Measurements from ENCODE around the gene CFAP251.
"Not testable (repeated sequence)": the region's sequence is repeated elsewhere in the genome, so short reads cannot be mapped to it uniquely, and the experiment has no call there.

CFAP251 gene

DNA sequence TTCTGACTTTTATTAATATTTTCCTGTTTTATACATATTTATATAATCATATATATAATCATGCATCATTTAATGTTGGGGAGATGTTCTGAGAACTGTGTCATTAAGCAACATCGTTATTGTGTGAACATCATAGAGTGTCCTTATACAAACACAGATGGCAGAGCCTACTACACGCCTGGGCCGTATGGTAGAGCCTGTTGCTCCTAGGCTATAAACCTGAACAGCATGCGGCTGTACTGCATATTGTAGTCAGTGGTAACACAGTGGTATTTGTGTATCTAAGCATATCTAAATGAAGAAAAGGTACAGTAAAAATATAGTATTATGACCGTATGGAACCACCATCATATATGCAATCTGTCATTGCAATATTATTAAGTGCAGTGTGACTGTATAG is 58.6 kb downstream of the CFAP251 start:
- DNase-seq = no peak

DNA sequence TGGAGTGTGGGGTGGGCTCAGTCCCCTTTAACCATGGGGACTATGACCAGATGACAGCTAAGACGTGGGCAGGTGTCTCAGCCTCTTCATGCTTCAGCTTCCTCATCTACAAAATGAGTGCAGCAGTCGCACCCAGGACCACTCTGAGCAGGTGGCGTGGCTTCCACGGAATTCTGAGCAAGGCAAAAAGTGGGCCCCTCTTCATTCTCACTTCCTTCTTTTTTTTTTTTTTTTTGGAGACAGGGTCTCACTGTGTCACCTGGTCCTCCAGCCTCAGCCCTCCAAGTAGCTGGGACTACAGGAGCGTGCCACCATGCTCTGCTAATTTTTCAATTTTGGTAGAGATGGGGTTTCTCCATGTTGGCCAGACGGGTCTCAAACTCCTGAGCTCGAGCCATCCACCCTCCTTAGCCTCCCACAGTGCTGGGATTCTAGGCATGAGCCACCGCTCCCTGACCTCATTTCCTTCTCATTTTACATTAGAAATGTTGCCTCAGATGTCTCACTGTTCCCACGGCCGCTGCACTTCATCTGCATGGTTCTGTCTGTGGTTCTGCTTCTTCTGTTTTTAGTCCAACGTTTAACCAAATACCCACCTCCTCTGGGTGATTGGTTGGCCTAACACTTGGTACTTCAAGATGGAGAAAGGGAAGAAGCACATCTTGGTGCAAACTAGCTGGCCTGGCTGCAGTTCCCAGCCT is 61.9 kb downstream of the CFAP251 start:
- DNase-seq = no peak

- DNase-seq = no peak
Observed at GRCh38 chr12:121980892-121981272, 62.5 kb downstream of the CFAP251 start.

GRCh38 chr12:121981456-121981855 is 63.1 kb downstream of the CFAP251 start:
- no peak for DNase-seq

DNA sequence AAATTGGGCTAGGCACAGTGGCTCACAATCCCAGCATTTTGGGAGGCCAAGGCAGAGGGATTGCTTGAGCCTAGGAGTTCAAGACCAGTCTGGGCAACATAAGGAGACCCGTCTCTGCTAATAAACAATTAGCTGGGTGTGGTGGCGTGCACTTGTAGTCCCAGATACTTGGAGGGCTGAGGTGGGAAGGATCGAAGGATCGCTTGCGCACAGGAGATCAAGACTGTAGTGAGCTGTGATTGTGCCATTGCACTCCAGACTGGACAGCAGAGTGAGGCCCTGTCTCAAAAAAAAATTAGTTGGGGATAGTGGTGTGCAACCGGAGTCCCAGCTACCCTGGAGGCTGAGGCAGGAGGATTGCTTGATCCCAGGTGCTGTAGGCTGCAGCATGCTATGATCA is 64.6 kb downstream of the CFAP251 start:
- DNase-seq = no peak

DNA sequence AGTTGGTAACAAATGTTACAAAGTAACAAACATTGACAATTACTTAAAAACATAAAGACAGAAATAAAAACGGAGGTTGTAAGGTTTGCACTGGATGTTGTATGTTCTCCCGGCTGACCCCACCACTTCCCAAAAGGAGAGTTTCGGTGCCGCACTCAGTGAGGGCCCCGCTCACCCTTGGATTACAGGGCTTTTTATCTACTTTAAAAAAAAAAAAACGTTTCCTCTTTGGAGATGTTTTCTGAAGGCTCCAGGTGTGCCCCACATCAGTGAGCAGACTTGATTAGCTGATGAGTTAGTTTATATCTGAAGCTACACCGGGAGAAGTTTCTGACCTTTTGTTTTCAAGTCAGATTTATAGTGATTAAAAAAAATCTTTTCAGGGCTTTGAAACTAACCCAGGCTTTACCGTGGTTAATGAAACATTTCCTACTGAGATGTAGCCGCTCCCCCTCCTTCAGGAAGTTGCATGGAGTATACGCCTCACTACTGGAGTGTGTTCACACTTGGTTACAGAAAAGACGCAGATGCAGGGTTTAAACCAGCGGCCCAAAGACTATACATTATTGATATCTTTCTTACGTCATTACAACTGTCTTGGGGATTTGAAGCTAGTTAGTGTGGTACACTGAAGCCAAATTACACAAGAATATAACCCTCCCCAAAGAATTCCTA is 65.3 kb downstream of the CFAP251 start:
- no peak for DNase-seq

DNA sequence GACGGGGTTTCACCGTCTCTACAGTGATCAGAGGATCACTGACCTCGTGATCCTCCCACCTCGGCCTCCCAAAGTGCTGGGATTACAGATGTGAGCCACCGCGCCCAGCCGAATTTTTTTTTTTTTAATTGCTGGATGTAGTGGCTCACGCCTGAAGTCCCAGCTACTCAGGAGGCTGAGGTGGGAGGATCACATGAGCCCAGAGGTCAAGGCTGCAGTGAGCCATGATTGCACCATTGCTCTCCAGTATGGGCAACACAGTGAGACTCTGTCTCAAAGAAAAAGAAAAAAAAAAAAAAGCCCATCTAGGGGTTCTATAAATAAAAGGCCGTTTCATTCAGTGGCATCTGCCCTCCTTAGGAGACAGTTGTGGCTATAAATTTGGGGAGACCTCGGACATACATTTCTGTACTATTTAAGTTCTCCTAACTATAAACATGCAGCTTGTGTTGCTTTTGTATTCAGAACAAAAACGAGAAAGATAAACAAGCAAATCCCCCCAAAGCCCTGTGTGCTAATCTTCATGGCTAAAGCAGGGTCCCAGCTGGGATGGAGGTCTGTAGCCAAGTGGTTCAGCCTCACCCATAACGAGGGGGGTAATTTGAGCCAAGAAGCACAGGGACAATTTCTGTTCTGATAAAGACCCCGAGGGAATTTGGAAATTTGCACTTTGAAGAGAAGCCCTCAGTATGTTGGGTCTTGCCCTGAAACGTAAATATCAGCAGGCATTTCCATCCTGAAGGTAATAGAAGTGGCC is 68.3 kb downstream of the CFAP251 start:
- no peak for DNase-seq

- not testable (repeated sequence) for DNase-seq
Observed at GRCh38 chr12:121988519-121988918, 70.1 kb downstream of the CFAP251 start.

DNA sequence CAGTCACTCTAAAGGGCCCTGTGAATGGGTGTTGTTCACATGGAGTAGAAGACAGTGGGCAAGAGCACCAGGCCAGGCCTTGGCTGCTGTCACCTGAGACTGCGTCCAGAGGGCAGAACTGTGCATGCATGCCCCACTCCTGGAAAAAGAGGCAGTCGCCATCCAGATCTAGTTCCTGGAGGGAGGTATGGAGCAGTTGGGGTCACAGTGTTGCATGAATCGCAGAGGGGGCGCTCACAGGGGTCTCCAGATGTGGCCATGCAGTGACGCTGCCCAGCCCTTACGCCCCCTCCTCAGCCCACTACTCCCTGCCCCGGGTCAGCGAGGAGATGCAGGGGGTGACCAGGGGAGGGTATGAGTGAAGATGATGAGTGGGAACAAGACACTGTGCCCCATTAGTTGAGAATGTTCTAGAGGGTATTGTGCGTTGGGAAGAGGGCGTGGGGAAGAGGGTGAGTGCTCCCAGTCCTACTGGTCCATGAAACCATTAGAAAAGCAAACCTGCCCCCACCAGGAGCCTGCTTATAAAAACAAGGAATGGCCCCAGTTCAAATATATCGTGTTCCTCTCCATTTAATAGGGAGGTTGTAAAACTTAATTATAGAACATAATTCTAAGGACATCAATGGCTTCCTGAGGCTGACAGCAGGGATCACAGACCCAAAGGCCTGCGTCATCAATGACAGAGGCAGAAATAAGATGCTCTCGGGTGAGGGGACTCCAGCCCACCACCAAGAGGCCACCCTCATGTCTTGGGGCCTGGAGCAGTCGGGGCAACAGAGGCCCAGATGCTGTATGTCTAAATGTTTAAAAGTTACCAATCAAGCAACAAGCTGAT is 71.1 kb downstream of the CFAP251 start:
- DNase-seq = no peak

DNA sequence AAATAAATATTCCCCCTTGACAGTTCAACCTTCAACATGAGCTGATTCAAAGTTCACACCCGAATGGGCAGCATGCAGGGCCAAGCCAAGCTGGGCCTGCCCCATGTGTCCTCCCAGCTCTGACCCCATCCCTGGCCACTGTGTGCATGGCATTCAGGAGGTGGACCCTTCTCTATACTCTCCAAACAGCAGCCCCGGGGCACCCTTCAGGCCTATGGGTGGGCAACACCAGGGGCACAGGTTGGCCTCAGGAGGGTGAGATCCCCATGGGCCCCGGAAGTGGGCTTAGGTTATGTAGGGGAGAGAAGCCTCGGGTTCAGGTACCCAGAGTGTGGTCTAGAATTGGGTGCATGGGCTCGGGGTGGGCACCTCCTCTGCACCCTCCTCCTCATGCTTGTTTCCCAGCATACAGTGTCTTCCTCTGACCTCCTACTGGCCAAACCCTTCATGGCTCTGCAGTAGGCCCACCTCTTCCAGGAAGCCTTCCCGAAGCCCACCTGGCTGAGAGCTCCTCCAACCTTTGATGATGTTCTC is 71.8 kb downstream of the CFAP251 start:
- DNase-seq = no peak

GRCh38 chr12:121990692-121991603 is 72.6 kb downstream of the CFAP251 start:
- no peak for DNase-seq

DNA sequence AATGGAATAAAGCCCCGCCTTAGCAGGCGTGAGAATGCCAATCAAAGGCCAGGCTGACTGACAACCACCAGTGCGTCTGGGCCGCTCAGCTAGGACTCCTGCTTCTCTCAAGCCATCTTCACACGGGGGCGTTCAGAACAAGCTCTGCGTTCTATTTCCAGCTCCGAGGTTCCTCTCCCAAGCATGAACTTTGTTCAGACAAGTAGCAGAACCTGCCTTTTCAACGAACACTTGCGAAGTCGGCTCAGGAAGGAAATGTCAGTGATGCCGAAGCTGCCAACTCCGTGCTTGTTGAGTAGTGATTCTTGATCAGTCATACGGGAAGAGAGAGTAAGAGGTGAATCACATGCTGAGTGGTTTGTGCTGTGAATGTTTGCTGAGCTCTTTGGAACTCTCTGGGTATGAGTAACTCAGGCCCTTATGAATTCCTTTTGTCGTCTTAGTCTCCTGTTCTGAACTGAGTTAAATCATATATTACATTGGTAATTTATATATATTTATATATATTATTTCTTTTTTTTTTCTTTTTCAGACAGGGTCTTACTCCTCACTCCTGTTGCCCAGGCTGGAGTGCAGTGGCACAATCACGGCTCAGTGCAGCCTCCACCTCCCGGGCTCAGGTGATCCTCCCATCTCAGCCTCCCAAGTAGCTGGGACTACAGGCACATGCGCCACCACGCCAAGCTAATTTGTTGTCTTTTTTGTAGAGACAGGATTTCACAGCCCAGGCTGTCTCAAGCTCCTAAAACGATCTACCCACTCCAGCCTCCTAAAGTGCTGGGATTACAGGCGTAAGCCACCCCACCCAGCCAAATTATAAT is 73.9 kb downstream of the CFAP251 start:
- peak; percentile 62 for DNase-seq

DNA sequence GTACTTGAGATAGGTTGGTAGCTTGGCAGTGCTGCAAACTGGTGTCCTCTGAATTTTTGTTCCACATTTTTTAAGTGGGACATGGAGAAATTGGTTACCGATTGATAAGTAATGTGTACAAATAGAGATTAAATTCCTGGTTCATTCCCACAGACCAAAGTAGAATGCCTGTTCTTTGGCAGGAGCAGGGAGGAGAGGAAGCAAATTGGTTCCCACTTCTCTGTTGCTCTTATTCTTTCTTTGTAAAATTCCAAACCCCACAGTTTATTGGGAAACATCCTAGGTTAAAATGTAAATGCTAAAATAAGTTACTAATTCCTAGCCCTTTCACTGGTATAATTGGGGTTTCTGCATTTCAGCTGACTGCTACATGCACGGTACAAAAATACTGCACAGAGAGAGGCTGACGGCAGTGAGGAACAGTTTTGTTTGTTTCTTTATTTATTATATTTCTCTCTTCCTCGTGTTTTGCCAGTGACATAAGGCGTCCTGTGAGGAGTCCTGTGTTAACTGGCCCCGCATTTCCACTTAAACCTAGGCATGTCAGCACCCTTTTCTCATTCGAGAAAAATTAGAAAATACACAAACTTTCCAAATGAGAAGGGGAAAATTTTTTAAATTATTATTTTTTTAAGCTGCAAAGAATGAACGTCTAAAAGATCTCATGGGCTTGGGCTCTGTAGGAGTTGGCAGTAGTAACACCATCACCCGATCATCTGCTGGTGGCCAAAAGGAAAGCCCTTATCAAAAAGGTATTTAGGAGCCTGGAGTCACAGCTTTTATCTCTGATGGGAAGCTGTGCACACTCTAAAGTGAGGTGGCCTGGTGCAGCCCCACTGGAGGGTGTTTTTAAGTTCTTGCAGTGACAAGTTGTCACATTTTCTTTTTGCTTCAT is 77.9 kb downstream of the CFAP251 start:
- no peak for DNase-seq

GRCh38 chr12:121996945-121997612 is 78.7 kb downstream of the CFAP251 start:
- no peak for DNase-seq

- no peak for DNase-seq
Observed at GRCh38 chr12:122001466-122002209, 83.2 kb downstream of the CFAP251 start.

DNA sequence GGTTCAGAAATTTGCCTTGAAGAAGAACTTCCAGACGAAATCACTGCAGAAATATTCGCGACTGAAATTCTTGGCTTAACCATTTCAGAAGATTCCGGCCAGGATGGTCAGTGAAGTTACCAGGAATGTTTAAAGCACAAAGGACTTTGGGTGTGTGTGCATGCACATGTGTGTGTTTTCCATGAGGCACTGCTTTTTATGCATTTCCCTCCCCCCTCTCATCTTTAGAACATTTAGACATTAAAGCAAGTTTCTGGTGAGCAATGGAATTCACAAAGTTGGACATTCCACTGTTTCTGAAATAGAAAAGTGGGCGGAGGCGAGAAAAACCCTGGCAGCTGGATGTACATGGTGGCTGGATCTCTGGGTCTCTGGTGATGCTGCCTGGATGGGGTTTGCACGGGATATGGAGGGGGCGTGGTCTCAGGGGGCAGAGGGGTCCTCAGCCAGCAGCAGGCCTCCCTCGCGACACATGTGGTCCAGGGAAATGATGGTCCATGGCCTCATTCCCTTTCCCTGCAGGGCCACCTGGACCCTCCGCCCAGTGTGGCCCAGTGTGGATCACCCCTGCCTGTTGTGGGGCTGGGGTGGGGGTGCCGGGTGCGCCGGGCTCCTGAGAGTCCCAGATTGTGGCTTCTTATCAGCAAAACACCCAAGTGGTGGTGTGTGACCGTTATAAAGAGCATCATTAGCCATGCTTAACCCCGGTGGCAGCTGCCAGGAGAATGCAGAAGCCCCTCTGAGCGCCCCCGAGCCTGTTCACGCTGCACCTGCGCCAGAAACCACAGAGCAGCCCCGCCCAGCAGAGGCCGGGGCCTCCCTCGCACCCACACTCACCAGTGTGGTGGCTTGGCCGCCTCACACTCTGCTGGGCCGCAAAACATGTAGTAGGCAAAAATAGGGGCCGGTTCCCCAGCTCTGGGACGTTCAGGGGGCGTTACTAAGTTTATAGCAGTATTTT is 85.5 kb downstream of the CFAP251 start:
- peak; percentile 17 for DNase-seq

DNA sequence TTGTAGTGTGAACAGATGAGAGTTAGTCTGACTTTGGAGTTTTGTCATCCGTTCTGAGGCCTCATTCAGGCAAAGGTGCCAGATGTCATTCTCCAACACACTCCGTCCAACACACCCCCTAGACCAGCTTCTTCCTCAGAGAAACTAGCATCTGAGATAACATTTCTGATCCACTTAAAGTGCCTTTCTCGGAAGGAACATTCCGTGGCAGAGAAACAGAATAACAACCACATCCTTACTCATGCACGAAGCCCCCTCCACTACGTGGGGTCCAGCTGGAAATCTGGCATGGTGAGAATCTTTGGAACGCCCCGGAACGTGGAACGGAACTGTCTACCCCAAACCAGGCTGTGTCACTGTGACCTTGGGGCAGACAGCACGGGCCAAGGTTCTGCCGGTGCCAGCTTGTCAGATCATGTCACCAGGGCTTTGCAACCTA is 86.3 kb downstream of the CFAP251 start:
- DNase-seq = no peak
